Right lobe of liver (tissue), 4 donors: ENCODE results near the gene PCDH17.

Experiments
- CTCF ChIP-seq, 4 donors: fragments of 200-600 bp in 3 of 4; fragments of 450-650 bp in 1 of 4; IDR thresholded peaks; one replicate each; pipeline versions ENCODE4 v1.5.1 to v1.8.0; 2016 to 2022; ENCODE audit warnings: antibody characterized with exemption in 4 of 4, mild to moderate bottlenecking in 2 of 4
- POLR2A ChIP-seq: fragments of 450-650 bp; IDR thresholded peaks from one replicate; pipeline ENCODE4 v1.6.1; 2017; ENCODE audit warnings: antibody characterized with exemption, mild to moderate bottlenecking
- donor health status: DM: no; HTN: no; CAD: no.
- donor health status: DM: no; HTN: no; CAD: no.
- donor health status: DM: no; HTN: yes; CAD: no.

- TF ChIP-seq CTCF (IDR thresholded peaks at IDR 0.05) (no peak), POLR2A (no peak)
Measured at GRCh38 chr13:57748096-57748495, 116.6 kb downstream of the PCDH17 start.
